ENCODE results near the gene CAPN12. TPM values are rescaled to one million over a fixed set of nuclear protein-coding genes. Genes with fewer than 3 reads are reported as not detected.

Gene CAPN12
- total and polyA plus RNA-seq, 2 of the 4 experiments (the other 2 are of a cell fraction): 0.18 to 0.97 TPM

GRCh38 chr19:38683393-38684077, 60.7 kb downstream of the CAPN12 start (continued):
- no peak for TF ChIP-seq CHD1 (IDR thresholded peaks at IDR 0.05; ENCODE audit: low read depth, low read length)

- H3K56ac ChIP-seq (ENCODE audit: extremely low read depth, insufficient read depth, low read length): peak overlapping the region; percentile 85; the same call in 1 of the 2 replicates
- POLR2A ChIA-PET (ENCODE audit: unreplicated experiment): no interaction called here
- peaks cover 54% of the 10 kb centered on the region for H3K4me1 ChIP-seq (ENCODE audit: control insufficient read depth, insufficient read depth, low read length)
- TF ChIP-seq MAFK (IDR thresholded peaks at IDR 0.05; ENCODE audit: low read depth, low read length) (no peak), POLR2A (IDR thresholded peaks at IDR 0.05; ENCODE audit: low read depth, low read length) (no peak), USF2 (IDR thresholded peaks at IDR 0.05; ENCODE audit: low read depth, low read length) (no peak), MAZ (IDR thresholded peaks at IDR 0.05; ENCODE audit: borderline replicate concordance, low read depth, low read length) (no peak), BHLHE40 (IDR thresholded peaks at IDR 0.05; ENCODE audit: low read depth, low read length) (no peak), CHD1 (IDR thresholded peaks at IDR 0.05; ENCODE audit: low read depth, low read length) (no peak), RCOR1 (IDR thresholded peaks at IDR 0.05; ENCODE audit: insufficient replicate concordance, low read length) (no peak), CTCF (conservative IDR thresholded peaks at IDR 0.05; ENCODE audit: low read depth, low read length) (no peak), MXI1 (IDR thresholded peaks at IDR 0.05; ENCODE audit: borderline replicate concordance, low read depth, low read length) (no peak), CEBPB (IDR thresholded peaks at IDR 0.05; ENCODE audit: low read depth, low read length) (no peak), SMC3 (IDR thresholded peaks at IDR 0.05; ENCODE audit: low read depth, low read length) (no peak)
- TF ChIP-seq, protein P1, sequence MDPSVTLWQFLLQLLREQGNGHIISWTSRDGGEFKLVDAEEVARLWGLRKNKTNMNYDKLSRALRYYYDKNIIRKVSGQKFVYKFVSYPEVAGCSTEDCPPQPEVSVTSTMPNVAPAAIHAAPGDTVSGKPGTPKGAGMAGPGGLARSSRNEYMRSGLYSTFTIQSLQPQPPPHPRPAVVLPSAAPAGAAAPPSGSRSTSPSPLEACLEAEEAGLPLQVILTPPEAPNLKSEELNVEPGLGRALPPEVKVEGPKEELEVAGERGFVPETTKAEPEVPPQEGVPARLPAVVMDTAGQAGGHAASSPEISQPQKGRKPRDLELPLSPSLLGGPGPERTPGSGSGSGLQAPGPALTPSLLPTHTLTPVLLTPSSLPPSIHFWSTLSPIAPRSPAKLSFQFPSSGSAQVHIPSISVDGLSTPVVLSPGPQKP (IDR thresholded peaks at IDR 0.05; ENCODE audit: borderline replicate concordance, low read depth, low read length): no peak
Measured at GRCh38 chr19:38682872-38683392, 61.3 kb downstream of the CAPN12 start.

More at GRCh38 chr19:38682872-38683392, 61.3 kb downstream of the CAPN12 start:
- Histone ChIP-seq H3K4me2 (ENCODE audit: low read depth, low read length) (no peak overlapping the region), H2AK5ac (ENCODE audit: low read depth, low read length) (peak overlapping the region; percentile 95), H2BK15ac (ENCODE audit: low read depth, low read length) (peak overlapping the region; percentile 21; the same call in 2 of the 3 replicates), H3K4ac (ENCODE audit: low read depth, low read length) (peak overlapping the region; percentile 96), H3K9me3 (ENCODE audit: control insufficient read depth, insufficient read depth, low read length) (no peaks in the 10 kb centered on the region), H3K23ac (ENCODE audit: low read depth, low read length) (peak overlapping the region; percentile 33), H4K8ac (ENCODE audit: low read depth in 2 of 2, low read length in 2 of 2) (peak overlapping the region; percentile 37 to 95), H3K14ac (replicated peaks; ENCODE audit: low read depth, low read length) (peak overlapping the region; percentile 10), H3K9ac (ENCODE audit: low read depth, low read length) (peak overlapping the region; percentile 8), H3K4me3 (ENCODE audit: insufficient read depth, low read depth, low read length) (no peak overlapping the region), H3K27me3 (ENCODE audit: control insufficient read depth, insufficient read depth, low read length) (no peaks in the 10 kb centered on the region), H3K79me1 (ENCODE audit: low read depth in 1 of 2, low read length in 2 of 2) (peaks cover 8 to 82% of the 10 kb centered on the region in 2 experiments), H3K9me1 (ENCODE audit: insufficient read depth, low read length) (peaks cover 45% of the 10 kb centered on the region), H4K20me1 (ENCODE audit: insufficient read depth, low read length) (peaks cover 61% of the 10 kb centered on the region), H2BK20ac (ENCODE audit: low read depth, low read length) (peak overlapping the region; percentile 87; the same call in 1 of the 2 replicates), H3K18ac (ENCODE audit: low read depth, low read length) (peak overlapping the region; percentile 35), H2BK120ac (ENCODE audit: low read depth, low read length) (peak overlapping the region; percentile 94), H2AK9ac (replicated peaks; ENCODE audit: low read depth, low read length, poor library complexity) (peak overlapping the region; percentile 94), H4K91ac (ENCODE audit: insufficient read depth, low read depth, low read length) (peak overlapping the region; percentile 84), H3K36me3 (ENCODE audit: control insufficient read depth, insufficient read depth, low read length) (peaks cover 11% of the 10 kb centered on the region), H4K5ac (ENCODE audit: low read depth, low read length) (peak overlapping the region; percentile 83), H2AFZ (replicated peaks; ENCODE audit: low read length, poor library complexity) (no peak overlapping the region), H3K27ac (ENCODE audit: insufficient read depth, low read length) (peak overlapping the region; percentile 85), H2BK5ac (ENCODE audit: low read depth, low read length, poor library complexity, severe bottlenecking) (peak overlapping the region; percentile 97)
- WGBS, 2 experiments (ENCODE audit: extremely low coverage in 2 of 2, insufficient read length in 1 of 2): 43% methylated on average over 1 of the region's 7 CpGs; no CpG with 5 or more reads in 1 of the 2 experiments
- ATAC-seq (ENCODE audit: low read depth) (no peak), DNase-seq (no peak)
- no TSS peak for BruUV-seq (replicated peaks)
- intact Hi-C loops (cut with micrococcal nuclease): no loop called here
- dilution Hi-C loops (cut with HindIII; ENCODE audit: low sequenced_read_pairs, unreplicated experiment): no loop called here
- in situ Hi-C loops (cut with MboI; ENCODE audit: low sequenced_read_pairs): no loop called here
- CTCF ChIA-PET: no interaction called here

Measured in IMR-90 (cell line).